ENCODE measurements around the gene LRRC23.

The LRRC23 gene

GRCh38 chr12:6928022-6928702, 23.5 kb downstream of the LRRC23 start:
- DNase-seq = no peak

- DNase-seq = no peak
Measured at GRCh38 chr12:6928703-6929407, 24.2 kb downstream of the LRRC23 start.

- DNase-seq = no peak
Measured at GRCh38 chr12:6929466-6930452, 25.1 kb downstream of the LRRC23 start.

- DNase-seq = no peak
Measured at GRCh38 chr12:6932766-6933165, 28.1 kb downstream of the LRRC23 start.

GRCh38 chr12:6934110-6934509, 29.5 kb downstream of the LRRC23 start:
- DNase-seq = no peak

- peak; percentile 69 to 81 for DNase-seq
Measured at GRCh38 chr12:6935371-6936193, 31.0 kb downstream of the LRRC23 start.

GRCh38 chr12:6936194-6936635, 31.6 kb downstream of the LRRC23 start:
- peak; percentile 55 to 75 for DNase-seq

- DNase-seq = peak in 1 of 2 donors; percentile 53
Measured at GRCh38 chr12:6936636-6937480, 32.2 kb downstream of the LRRC23 start.

- DNase-seq = peak; percentile 94
Measured at GRCh38 chr12:6937481-6938352, 33.1 kb downstream of the LRRC23 start.

- DNase-seq = no peak
Measured at GRCh38 chr12:6938353-6939190, 34.0 kb downstream of the LRRC23 start.

GRCh38 chr12:6939191-6939540, 34.5 kb downstream of the LRRC23 start:
- DNase-seq = no peak

GRCh38 chr12:6941267-6941666, 36.6 kb downstream of the LRRC23 start:
- DNase-seq = no peak

GRCh38 chr12:6941782-6942181, 37.2 kb downstream of the LRRC23 start:
- DNase-seq = no peak

GRCh38 chr12:6942331-6942665, 37.7 kb downstream of the LRRC23 start:
- no peak for DNase-seq

- DNase-seq = peak; percentile 84 to 87
Measured at GRCh38 chr12:6943389-6943721, 38.7 kb downstream of the LRRC23 start.

- DNase-seq = peak; percentile 90 to 95
Measured at GRCh38 chr12:6943722-6944380, 39.2 kb downstream of the LRRC23 start, which contains the start of the genes C12orf57 and RNU7-1. C12orf57 (plus strand) TSS chr12:6944022; CDS start chr12:6944122, 100 bp downstream. RNU7-1 (plus strand) TSS chr12:6943816.

GRCh38 chr12:6944381-6945186, 40.0 kb downstream of the LRRC23 start:
- DNase-seq = peak; percentile 88 to 90

- DNase-seq = no peak
Measured at GRCh38 chr12:6945613-6946012, 41.0 kb downstream of the LRRC23 start.

Measured in inflammatory macrophage (primary cell).